Measurements from ENCODE around the gene OPTC.

OPTC gene

DNA sequence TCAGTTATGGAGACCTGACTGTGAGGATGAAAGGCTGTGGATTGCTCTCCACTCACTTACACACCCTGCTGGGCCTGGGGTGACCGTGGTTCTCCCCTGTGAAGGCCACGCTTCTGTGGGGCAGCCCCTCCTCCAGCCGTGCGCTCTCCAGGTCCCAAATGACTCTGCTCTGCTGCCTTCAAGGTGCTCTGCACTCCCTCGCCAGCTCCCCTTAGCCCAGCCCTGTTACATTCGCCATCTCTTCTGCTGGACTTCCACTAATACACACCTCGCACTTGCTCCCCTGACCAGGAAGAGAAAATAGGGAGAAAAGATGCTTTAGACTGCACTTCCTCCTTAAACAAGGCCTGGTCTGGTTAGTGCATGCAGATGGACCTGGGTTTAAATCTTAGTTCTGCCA is 24.6 kb downstream of the OPTC start:
- DNase-seq = no peak

DNA sequence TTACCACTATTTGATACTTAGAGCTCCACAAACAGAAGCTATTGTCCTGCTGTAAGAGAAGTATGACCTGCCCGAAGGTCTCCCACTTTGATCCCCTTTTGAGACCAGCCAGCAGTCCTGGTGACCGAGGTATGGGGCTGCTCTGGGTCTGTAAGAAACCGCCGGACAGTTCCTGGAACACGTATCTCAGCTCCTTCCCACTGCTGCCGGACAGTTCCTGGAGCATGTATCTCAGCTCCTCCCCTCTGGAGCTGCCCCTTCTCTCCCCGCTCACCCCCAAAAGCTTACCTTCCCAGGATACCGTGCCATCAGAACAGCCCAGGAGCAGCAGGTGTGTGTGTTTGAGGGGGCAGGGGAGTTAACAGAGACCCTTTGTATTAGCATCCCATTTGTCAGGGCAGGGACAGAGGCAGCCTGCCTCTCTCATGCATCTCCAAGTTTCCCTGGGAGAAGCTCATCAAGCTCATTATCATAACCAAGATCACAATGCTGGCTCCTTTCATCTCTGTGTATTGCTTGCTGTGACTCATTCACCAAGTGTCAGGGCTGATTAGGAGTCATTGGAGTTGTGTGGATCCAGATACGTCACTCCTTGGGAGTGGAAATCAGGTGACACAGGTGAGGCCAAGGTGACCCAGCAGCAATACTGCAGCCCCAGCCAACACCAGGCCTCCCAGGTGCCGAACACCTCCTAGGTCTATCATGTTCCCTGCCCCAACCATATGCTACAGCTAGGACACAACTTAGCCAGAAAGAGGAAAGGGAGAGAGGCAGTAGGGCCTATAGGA is 25.3 kb downstream of the OPTC start:
- no peak for DNase-seq

DNA sequence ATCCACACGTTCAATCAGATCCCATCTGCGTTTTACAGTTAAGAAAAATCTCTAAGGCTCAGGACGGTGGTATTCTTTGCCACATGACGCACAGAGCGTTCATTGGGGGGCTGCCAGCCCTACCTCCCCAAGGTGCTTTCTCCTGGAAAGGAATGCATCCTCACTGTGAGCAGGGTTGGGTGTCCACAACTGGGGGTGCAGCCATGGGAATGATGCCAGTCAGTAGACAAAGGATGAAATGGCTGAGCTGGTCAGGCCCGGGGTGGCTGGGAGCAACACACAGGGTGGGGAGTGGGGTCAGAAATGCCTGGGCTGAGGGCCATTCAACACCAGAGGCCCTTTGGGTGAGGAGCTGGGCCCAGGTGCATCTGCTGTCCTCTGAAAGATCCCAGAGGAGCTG is 25.9 kb downstream of the OPTC start:
- DNase-seq = no peak

DNA sequence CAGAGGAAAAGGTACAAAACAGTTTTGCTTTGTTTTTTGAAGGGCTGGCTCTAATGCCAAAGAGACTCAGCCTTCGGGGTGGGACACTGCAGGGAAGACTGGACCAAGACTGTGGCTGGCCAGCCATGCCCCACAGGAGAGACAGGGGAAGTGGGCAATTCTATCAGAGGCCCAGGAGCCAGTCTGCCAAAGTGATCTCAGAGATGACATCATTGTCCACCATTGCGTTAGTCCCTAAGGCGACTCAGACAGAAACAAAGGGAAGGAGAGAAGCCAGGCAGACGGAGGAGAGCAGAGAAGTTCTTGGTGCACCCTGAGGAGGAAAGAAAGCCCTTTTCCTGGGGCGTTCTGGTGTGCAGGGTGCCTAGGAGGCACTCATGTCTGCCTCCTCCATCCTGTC is 26.4 kb downstream of the OPTC start:
- no peak for DNase-seq

DNA sequence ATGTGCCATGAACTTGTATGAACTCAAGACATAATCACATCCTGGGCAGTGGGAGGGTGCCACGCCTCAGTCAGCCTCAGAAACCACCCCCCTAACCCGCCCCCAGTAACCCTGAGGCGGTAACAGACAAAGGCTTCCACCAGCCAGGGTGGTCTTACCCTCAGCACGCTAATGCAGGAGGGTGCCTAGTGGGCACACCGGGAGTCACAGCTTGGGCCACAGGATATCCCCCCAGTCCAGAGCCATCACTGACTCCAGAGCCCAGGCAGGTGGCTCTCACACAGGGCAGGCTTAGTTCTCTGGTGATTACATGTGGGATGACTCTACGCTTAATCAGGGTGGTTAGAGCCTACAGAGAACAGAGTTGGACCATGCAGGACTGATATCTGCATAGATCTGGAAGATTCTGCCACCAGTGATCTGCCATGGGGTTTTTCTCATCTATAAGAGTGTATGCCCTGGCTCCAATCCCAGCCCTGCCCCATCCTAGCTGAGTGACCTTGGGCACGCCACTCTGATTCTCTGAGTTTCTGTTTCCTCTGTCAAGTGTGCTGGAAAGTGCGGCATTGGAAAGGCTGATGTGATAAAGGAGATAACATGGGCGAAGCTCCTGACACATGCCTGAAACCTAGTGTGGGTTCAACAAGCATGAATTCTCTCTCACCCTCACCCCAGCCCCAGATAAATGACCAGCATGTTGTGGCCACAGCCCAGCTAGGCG is 27.3 kb downstream of the OPTC start:
- no peak for DNase-seq

DNA sequence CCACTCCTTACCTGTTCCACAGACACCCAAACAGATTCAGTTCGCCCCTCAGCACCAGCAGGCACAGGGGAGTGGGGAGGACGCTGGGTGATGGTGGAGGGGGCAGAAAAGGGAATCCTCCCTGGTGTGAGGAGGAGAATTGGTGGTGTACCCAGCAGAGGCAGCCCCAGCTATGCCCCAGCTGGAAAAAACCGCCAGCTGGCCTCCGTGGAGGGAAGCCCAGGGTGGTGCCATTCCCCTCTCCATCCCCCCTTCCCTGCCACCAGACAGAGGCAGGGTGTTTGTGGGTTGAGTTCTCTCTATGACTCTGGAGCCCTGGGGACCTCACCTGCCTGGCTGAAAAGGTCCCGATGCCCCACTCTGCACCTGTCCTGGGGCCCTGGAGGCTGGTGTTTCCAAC is 27.9 kb downstream of the OPTC start:
- no peak for DNase-seq

DNA sequence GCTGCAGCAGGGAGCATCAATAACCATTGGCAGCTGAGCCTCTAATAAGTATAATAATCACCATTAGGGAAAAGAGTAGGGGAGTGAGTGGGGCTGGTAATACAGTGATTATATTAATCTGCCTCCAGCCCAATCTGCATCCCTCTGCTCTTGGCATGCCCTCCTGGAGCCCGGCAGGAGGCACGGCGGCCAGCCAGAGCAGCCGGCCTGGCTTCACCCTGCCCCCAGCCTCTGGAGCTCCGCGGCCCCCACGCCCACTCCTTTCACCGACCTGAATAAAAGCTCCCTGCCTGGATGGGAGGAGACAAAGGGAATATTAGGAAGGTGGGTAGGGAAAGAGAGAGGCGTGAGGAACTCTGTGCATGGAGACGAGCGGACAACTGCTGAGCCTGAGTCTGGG is 28.3 kb downstream of the OPTC start:
- DNase-seq = no peak

DNA sequence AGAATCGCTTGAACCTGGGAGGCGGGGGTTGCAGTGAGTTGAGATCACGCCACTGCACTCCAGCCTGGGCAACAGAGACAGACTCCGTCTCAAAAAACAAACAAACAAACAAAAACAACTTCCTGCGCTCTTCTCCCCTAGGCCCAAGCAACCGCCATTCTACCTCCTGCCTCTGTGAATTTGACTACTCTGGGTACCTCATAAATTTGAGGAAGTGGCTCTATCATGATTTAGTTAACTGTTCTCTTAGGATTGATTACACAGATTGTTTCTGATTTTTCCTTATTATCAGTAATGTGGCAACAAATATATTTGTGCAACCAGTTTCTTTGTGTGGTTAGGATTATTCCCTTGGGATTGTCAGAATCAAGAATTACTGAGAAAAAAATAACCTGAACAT is 29.7 kb downstream of the OPTC start:
- DNase-seq = no peak

DNA sequence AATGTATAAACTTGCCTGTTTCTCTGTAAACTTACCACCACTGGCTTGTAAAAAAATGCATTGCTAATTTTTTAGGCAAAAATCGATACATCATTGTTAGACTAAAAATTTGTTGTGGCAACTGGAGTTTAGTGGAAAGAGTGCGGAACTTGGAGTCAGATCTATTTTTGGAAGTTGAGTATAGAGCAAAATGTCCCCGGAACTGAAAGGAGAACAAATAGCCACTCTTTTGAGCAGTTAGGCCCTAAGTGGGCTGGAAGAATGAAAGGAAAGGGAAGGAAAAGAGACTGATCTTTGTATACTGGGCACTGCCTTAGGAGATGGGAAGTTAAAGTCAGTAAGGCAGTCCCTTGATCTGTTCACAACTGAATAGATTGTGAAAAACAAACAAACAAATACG is 30.2 kb downstream of the OPTC start:
- DNase-seq = no peak

DNA sequence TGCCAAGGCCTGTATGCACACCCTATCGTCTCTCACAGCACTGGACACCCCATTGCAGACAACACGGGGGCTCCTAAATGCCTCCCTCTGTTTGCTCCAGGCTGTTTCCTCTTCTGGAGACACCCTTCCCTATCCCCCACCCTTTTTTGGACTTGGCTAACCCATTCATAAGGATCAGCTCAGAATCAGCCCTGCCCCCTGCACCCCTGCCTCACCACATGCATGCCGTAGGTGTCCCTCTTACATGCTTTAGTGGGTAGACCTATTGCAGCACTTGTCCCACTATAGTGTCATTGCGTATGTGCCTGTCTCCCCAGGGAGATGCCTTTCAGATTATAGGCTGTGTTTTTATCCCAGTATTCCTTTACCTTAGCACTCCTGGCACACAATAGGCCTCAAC is 30.9 kb downstream of the OPTC start:
- no peak for DNase-seq

DNA sequence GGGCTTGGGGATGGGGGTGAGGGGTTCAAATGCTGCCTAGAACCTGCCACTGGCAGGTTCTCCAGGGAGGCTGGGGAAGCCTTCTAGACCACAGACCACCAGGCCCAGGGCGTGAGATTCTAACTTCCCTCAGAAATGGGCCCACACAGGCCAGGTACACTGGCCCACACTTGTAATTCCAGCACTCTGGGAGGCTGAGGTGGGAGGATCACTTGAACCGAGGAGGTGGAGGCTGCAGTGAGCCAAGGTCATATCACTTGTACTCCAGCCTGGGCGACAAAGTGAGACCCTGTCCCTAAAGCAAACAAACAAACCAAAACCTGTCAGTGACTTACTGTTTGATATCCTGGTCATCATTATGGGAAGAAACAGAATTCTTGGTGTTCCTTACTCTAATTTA is 31.7 kb downstream of the OPTC start:
- no peak for DNase-seq

DNA sequence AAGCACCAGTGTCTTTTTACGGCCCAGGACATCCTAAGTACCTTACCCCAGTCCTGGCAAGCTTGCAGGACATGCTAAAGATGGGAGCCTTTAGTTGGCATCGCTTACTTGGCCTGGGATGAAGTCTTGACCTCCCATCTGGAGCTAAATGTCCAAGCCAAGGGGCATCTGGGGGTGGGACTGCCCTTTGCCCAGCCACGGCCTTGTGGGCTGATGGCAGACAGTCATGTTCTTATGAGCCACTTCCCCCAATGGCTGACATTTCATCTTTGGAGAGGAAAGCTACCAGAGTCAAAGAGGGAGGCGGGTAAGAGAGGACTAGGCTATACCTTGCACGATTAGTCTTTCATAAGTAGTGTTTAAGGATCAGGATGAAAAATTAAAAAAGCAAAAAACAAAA is 32.2 kb downstream of the OPTC start:
- DNase-seq = no peak

DNA sequence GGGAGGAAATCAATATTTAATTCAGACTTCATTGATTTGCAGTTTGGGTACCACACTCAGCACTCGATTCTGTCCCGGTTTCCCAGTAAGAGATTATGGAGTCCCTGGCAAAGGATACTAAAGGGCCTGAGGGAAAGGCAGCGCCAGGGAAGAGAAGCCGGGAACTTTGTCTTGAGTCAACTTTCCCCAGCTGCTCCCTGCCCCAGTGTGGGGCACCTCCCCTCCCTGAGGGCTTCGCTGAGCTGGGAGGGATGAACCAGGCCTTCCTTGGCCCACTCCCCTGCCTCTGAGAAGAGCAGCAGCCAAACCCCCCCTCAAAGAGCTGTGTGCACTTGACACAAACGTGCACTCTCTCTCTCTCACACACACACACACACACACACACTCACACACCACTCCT is 32.6 kb downstream of the OPTC start:
- no peak for DNase-seq

DNA sequence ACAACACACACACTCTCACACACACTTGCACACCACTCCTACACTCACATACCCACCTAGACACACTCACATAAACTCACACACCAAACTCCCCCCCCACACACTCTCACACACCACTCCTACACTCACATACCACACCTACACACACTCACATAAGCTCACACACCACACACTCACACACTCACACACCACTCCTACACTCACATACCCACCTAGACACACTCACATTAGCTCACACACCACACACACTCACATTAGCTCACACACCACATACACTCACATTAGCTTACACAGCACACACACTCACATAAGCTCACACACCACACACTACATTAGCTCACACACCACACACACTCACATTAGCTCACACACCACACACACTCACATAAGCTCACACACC is 33.1 kb downstream of the OPTC start:
- DNase-seq = no peak

DNA sequence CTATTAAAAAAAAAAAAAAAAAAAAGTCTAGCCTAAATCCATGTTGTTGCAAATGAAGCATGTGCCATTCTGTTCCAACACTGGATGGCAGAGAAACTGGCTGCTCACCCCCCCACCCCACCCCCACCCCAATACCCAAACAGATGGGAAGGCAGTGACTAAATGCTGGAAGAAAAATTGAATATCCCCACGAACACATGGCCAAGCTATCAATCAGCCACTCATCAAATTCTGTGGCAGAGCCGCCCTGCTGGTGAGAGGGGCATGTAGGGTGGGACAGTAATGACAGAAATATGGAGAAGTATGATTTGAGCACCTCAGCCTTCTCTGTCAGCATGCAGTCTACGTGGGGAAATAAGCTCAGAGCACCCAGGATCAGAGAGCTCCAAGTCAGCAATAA is 34.1 kb downstream of the OPTC start:
- DNase-seq = no peak

DNA sequence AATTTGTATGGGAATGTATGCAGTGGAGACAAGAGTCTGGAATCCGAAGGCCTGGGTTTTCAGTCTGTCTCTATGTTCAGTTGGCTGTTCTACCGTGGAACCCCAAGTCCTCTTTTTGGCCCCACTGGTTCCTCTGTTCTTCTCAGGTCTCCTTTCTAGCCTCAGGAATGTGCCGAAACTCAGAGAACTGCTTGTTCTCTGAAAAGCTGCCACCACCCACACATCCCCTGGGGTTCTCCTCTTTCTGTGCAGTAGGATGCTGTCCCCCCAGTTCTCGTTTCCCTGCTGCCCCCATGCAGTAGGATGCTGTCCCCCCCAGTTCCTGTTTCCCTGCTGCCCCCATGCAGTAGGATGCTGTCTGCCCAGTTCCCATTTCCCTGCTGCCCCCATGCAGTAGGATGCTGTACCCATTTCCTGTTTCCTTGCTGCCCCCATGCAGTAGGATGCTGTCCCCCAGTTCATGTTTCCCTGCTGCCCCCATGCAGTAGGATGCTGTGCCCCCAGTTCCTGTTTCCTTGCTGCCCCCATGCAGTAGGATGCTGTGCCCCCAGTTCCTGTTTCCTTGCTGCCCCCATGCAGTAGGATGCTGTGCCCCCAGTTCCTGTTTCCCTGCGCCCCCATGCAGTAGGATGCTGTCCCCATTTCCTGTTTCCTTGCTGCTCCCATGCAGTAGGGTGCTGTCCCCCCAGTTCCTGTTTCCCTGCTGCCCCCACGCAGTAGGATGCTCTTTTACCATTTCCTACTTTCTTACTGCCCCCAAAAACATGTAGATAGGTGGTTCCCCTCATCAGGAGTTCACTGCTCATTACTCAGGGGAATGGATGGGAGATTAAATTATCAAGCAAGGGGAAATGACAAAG is 35.3 kb downstream of the OPTC start:
- DNase-seq = no peak

DNA sequence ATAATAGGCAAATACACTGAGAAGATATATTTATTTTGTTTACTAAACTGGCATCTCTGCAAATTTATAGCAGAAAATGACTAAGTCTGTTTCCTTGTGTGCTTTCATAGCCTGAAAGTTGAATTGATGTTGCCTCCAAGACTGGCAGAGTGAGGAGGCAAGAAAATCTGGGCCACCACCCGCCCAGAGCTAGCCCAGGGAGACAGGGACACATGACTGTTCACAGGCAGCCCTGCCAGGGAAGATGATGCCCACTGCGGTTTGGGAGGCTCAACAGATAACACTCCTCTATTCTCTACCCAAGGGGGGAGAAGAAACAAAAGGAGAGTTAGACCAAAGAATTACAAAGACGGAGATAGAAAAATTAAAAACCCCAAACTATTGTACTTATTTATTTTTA is 37.1 kb downstream of the OPTC start:
- DNase-seq = no peak

DNA sequence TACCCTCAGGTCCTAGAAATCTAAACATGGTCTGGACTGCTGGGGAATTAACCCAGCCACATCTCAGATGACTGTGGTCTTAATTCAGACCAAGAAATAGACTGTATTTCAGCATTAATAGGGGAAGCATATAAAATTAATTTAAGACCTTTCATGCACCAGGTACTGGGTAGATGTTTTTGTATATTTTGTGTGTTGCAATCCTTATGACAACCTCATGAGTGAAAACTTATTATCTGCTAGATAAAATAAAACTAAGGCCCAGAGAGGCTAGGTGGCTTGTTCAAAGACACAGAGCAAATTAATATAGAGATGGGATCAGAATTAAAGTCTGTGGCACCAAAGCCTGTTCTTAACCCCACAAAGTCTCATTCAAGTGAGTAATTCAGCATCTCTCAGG is 40.1 kb downstream of the OPTC start:
- DNase-seq = no peak

DNA sequence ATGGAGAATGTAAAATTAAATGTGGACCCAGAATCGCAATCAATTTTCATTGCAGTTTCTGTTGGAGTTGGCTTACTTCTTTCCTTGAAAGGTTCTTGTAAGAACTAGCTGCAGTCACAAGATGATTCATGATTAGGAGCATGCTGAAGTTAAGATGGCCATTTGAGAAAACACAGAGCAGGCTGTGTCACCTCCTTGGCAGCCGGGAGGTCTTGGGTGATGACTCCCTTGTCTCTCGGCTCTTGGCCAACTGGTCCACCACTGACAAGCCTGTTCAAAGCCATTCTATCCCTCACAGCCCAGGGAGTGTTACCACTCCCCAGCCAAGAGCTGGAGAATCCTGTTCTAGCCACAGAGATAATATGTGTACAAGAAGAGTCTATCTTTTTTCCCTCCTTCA is 40.6 kb downstream of the OPTC start:
- DNase-seq = no peak

DNA sequence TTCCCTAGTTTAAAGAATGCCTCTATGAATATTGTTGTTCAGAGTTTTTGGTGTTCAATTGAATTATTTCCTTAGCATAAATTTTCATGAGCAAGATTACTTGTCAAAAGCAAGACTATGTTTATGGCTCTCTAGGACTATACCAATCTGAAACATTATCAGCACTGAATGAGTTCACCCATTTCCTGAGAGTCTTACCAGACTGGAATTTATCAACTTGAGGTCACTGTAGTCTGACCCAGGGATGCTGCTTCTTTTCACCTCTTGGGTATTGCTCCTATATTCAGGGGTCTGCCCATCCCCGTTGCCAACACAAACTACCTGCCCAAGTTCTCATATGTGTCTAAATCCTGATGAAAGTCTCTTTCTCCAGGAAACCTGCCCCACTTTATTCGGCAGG is 42.6 kb downstream of the OPTC start:
- no peak for DNase-seq

DNA sequence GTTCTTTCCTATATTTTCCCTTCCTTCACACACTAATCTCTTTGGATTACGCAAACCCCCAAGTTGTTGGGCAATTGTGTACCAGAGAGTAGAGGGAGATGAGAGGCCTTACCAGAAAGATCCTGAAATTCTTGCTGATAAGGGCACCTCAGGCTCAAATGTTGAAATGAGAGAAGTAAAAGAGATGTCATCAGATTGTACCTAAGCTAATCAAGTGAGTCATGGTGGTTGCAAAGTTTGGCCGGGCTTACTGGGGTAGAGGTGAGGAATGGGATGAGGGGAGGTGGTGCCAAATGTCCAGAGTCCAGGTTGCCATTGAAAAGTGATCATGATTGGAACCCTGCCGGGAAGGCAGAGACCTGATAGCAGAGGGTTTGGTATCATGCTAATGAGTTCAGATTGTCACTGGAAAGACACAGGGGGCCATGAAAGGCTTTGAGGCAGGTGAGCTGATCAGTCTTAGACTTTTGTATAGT is 43.1 kb downstream of the OPTC start:
- no peak for DNase-seq

DNA sequence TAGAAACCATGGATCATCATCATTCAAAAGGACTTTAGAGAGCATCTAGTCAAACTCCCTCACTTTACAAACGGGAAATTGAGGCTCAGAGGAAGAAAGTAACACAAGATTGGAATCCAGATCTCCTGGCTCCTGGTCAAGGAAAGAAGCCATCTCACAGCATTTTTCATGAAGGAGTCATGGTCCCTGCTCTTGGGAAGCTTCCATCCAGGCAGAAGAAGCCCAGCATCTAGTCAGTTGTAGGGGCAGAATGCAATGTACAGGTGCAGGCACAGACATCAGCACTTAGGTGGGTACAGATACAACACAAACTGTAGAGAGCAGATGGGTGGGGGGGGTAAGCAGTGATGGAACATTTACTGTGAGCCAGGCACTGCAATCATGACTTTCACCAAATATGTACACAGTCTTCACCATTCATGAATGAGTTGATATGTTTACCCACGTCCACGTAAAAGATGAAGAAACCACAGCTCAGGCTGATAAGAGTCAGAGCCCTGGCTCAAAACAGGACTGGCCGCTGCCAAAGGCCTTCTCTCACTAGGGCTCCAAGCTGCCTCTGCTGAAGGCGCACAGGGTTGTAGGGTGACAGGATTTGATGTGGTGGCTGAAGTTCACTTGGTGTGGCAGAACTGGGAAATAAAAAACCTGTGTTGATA is 44.0 kb downstream of the OPTC start:
- DNase-seq = no peak

DNA sequence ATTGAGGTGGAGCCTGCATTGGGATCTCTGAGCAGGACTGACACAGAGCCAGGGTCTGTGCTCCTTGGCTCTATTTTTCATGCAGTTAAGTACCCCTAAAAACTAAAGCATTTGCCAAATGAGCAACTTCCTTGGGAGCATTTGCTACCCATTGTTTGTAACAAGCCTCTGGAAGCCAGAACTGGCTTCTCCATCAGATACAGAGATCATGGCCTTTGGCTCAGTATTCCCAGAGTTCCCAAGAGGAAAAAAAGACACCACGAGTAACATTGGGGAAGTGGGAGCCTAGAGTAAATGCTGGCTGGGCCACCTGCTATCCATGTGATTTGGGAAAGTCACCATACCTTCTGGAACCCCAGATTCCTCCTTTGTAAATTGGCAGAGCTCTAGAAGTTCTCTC is 44.8 kb downstream of the OPTC start:
- no peak for DNase-seq
